GM18498 (cell line): Measurements from ENCODE around the gene BCLAF1.

ENCODE experiments used
- ATAC-seq: cut with Tn5 transposase; IDR thresholded peaks from one replicate; pipeline ENCODE4 v1.9.1; 2021; ENCODE audit warnings: mild to moderate bottlenecking, moderate library complexity; ENCODE audit not compliant: unreplicated experiment

Gene BCLAF1

DNA sequence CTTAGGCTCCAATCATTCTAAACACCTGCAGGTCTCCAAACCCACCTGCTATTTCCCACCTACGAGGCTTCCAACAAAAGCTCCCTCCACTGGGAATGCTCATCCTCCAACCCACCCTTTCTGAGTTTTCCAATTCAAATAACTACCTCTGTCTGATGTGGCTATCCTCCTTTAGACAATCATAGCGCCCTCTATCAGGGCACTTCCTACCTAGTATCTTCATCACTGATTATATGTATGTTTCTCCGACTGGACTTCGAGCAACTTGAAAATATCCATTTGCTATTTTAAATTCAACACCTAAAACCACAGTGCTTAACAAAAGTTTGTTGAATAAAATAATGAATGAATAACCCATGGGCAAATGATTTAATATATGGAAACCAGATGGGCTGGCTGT, 80.9 kb downstream of the BCLAF1 start:
- no peak for ATAC-seq
